Left cardiac atrium (tissue), 4 donors: ENCODE data around the gene PPFIA2. TPM values are rescaled to one million over a fixed set of nuclear protein-coding genes. Genes with fewer than 3 reads are reported as not detected.
A peak's percentile ranks its signal among the peaks of the same experiment; 100 is the strongest.
"Not testable (repeated sequence)": the region's sequence is repeated elsewhere in the genome, so short reads cannot be mapped to it uniquely, and the experiment has no call there.

Experiments
- ATAC-seq, 2 donors: fragments of 200-7000 bp; cut with Tn5 transposase; one replicate each; pipeline ENCODE4 v1.9.1; 2020; ENCODE audit warnings: mild to moderate bottlenecking in 2 of 2, moderate library complexity in 2 of 2
- DNase-seq: peaks from one replicate; pipeline ENCODE4 v3.0.0-alpha.2; 2020
- intact Hi-C, 2 donors: fragments of 100-400 bp; cut with DNase I; formaldehyde crosslinking; loops; one replicate each; pipeline versions ENCODE4 v1.14.1 to v1.15.1; 2022 to 2023
- total RNA-seq, 2 donors: library from RNA; stranded (reverse); fragmentation: NEBNext Ultra II Directional; extraction: Animal tissue kit (Norgen Biotek cat#: 25700); gene quantifications; one replicate each; pipeline ENCODE4 v1.2.1, GENCODE V29; 2021
- donor health status: DM: no; HTN: yes; CAD: no.
- donor health status: DM: no; HTN: yes; CAD: no; lungs with severe emphysema.
- donor health status: DM: yes; HTN: yes; CAD: no.
- donor health status: Dilated cardiomyopathy.

PPFIA2 gene
- total RNA-seq, 2 donors from 2014 or later = 0.35 to 1.3 TPM

GRCh38 chr12:81252228-81252627 is 506.9 kb downstream of the PPFIA2 start:
- intact Hi-C loops = no loop called here
- no peak for DNase-seq
- no peak for ATAC-seq

DNA sequence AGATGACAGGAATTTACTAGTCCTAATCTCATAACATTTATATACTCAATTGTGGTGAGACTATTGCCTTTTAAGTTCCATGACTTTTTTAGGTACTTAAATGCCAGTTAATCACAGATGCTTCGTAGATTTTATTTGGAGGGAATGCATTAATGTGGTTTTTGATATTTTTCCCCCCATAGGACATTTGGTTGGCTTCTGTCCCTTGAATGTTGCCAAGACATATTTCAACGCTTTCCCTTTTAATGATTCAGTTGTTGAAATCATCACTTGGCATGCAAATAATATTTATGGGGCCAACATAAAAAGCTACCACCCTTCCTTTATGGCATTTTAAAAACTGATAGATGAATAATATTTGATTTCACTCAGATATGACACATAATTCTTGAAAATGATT is 509.2 kb downstream of the PPFIA2 start:
- ATAC-seq = no peak
- no peak for DNase-seq
- intact Hi-C loops = no loop called here

DNA sequence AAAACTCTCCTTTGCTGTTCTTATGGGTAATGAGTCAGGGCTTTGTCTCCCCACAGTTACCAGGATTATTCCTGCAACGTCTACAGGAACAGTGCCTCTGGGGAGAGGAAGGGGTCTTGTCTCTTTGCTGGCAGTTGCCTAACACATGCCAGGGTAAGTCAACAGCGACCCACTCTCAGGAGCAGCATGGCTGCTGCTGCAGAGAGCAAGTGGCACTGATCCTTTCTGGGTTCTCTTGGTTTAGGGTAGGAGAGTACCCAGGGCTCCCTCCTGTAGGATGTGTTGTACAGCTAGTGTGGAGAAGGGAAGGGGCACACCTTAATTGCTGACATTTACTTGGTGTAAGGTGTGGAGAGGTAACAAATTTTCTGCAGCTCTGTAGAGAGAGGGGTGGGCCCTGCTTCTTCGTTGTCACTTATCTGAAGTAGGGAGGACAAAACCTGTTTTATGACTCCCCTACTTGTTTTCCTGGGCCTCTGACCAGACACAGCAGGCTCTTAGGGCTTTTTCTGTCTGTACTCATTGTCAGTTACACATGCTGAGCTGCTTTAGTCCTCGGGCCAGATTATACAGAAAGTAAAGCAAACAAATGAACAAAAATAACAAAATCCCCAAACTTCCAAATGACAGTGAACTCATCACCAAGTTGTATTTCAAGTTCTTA is 513.1 kb downstream of the PPFIA2 start:
- intact Hi-C loops = no loop called here
- ATAC-seq = no peak

GRCh38 chr12:81245458-81245857 is 513.7 kb downstream of the PPFIA2 start:
- no peak for ATAC-seq
- intact Hi-C loops = no loop called here
- no peak for DNase-seq

More for the DNA sequence above, 513.1 kb downstream of the PPFIA2 start:
- no peak for DNase-seq

DNA sequence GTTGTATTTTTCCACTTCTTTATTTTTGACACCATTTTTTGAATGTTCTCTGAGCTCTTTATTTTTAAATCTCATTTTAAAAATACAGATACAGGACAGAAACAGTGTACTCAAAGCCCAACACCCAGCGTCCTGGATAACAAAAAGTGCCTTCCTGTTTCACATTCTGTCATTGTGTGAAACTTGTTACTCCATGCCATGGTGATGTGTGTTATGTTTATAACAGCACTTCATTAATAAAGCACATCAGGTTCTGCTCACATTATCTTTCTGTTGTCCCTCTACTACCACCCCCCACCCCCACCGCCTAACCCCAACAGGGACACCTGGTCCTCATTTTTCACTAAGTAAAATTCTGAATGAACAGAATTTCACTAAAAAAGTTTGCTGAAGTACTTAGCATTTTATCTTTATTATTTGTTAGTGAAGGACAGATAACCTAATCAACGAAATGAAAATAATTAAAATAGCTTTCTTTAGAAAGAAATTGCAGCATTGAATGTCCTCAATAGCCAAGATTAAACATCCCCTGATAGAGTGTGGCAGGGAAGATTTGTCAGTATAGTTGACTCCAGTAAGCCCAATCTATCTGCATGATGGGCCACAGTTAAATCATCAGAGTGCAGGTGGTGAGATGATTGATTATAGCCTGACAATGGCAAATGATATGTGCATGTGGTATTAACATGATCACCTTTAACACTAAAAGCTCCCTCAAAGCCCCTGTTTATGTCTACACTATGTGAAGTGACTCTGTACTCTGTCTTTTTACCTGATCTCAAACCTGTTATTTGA is 527.4 kb downstream of the PPFIA2 start:
- intact Hi-C loops = no loop called here
- ATAC-seq = peak in 1 of 2 donors; percentile 19
- no peak for DNase-seq

- ATAC-seq (no peak), DNase-seq (no peak)
- intact Hi-C loops = no loop called here
These were observed 529.4 kb downstream of the PPFIA2 start for GRCh38 chr12:81229759-81230158.

DNA sequence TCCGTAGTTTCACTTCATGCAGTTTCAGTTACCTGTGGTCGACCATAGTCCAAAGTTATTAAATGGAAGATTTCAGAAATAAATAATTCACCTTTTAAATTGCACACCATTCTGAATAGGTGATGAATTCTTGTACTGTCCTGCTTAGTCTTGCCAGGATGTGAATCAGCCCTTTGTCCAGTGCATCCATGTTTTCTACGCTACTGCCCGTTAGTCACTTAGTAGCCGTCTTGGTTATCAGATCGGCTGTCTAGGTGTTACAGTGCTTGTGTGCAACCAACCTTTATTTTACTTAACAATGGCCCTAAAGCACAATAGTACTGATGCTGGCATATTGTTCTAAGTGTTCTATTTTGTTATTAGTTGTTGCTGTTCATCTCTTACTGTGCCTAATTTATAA is 534.5 kb downstream of the PPFIA2 start:
- ATAC-seq (no peak), DNase-seq (no peak)
- intact Hi-C loops = no loop called here

- intact Hi-C loops = no loop called here
- DNase-seq = no peak
- ATAC-seq = no peak
These were observed 536.1 kb downstream of the PPFIA2 start for GRCh38 chr12:81222846-81223592.

DNA sequence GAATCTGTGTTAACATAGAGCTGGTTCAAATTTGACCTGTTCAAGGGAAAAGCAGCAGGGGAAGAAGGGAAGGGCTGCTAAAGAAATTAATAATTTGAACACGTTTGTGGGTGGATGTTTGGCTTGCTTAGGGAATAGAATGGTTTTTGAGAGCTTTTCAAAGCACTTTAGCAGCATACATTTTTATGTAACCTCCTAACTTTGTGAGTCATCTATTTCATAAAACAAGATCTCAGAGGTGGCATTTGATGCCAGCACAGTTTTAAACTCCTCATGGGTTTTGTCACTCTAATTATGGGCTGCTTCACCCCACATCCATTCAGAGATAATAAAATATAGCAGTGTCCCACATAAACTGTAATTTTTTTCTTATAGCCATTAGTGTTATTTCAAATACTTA is 537.5 kb downstream of the PPFIA2 start:
- DNase-seq (no peak), ATAC-seq (no peak)
- intact Hi-C loops = no loop called here

GRCh38 chr12:81216739-81217138 is 542.4 kb downstream of the PPFIA2 start:
- DNase-seq (no peak), ATAC-seq (no peak)
- intact Hi-C loops = no loop called here

DNA sequence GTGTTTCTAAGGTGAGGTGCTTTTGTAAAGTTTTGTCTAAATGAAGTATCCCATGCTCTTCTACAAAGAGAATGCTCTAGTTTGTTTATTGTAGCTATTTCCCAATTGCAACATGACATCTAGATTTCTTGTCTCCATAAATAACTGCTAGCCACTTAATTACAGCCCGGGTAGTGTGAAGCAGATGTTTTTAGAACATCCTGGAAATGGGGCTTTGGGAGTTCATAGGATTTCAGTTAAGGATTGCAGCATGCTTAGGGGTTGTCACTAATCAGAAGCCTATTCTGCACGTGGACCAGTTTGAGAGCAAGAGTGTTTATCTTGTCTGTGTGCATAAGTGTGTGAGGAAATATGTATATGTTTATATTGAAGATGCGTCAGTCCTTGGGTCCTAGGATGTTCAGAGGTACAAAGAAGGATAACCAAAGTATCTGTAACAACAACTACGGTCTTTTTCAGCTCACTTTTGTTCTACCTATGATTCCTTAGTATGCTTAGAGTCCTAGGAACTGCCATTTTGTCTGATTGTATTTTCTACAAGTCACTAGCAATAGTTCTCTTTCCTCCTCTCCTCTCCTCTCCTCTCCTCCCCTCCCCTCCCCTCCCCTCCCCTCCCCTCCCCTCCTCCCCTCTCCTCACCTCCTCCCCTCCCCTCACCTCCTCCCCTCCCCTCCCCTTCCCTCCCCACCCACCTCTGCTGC is 546.0 kb downstream of the PPFIA2 start:
- ATAC-seq = no peak
- intact Hi-C loops = no loop called here
- no peak for DNase-seq

GRCh38 chr12:81211306-81211705 is 547.8 kb downstream of the PPFIA2 start:
- DNase-seq = no peak
- no peak for ATAC-seq
- intact Hi-C loops = no loop called here

GRCh38 chr12:81209772-81210225 is 549.4 kb downstream of the PPFIA2 start:
- ATAC-seq = peak; percentile 72 to 73
- DNase-seq = not testable (repeated sequence)

DNA sequence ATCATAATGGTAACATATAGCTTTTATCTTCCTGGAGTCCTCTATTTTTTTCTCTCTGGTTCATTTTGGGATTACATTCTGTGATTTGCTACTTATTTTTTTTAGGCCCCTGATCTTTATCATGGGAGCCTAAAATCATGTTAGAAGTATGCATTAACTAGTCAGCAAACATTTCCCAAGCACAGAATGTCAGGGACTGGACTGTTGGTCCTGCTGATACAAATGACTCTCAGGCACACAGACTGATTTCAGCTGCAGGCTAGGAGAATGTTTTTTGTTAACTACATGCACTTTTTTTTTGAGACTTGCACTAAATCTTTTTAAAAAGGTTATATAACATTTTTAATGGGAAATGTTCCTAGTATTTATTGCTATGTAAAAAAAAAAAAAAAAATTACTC is 550.1 kb downstream of the PPFIA2 start:
- intact Hi-C loops = no loop called here
- DNase-seq (no peak), ATAC-seq (peak in 1 of 2 donors; percentile 42)

More at GRCh38 chr12:81209772-81210225, 549.4 kb downstream of the PPFIA2 start:
- intact Hi-C loops = not testable (repeated sequence)

- DNase-seq (no peak), ATAC-seq (no peak)
- intact Hi-C loops = no loop called here
These were observed 550.8 kb downstream of the PPFIA2 start for GRCh38 chr12:81208187-81208911.
